Endothelial cell of umbilical vein (primary cell): ENCODE measurements around the gene ATP4A. TPM values are rescaled to one million over a fixed set of nuclear protein-coding genes. Genes with fewer than 3 reads are reported as not detected.

ENCODE experiments used
- BruUV-seq: library from RNA; stranded (reverse); fragments of 400-500 nt; replicated peaks from 2 replicates; lab custom pipeline; 2021; lab: Mats Ljungman, UMichigan
- CTCF ChIA-PET: fragments of 300-600, 350-600 bp; sonication (Branson Sonifier 250); formaldehyde crosslinking; loops from one replicate; lab custom pipeline; 2021; ENCODE audit warnings: antibody characterized with exemption, inconsistent platforms; lab: Charles Lee
- POLR2A ChIA-PET: fragments of 300-600, 350-600 bp; sonication (Branson Sonifier 250); formaldehyde crosslinking; loops from one replicate; lab custom pipeline; 2021; ENCODE audit warnings: antibody characterized with exemption, inconsistent platforms; lab: Charles Lee
- DNase-seq: peaks from one replicate; pipeline ENCODE4 v3.0.0-alpha.2; 2011; ENCODE audit warnings: low read depth, low spot score
- FAIRE-seq: peaks from 2 replicates; lab custom pipeline; 2011; peaks lifted over from hg19 to GRCh38; lab: Jason Lieb, UNC
- H2AFZ ChIP-seq: 2 replicates; pipeline ENCODE4 v1.6.0; 2012; ENCODE audit warnings: low read depth, low read length, control low read depth, inconsistent platforms
- H3K27ac ChIP-seq: 2 replicates; pipeline ENCODE4 v1.5.1; 2011; ENCODE audit warnings: low read depth, mild to moderate bottlenecking, control low read depth, low read length, moderate library complexity; ENCODE audit not compliant: insufficient read depth
- H3K27me3 ChIP-seq, 2 experiments: 2 replicates each; pipeline versions ENCODE4 v1.6.0 to v1.6.1; 2011; ENCODE audit warnings: low read length in 2 of 2, mixed read lengths in 1 of 2; ENCODE audit not compliant: control insufficient read depth in 2 of 2, insufficient read depth in 2 of 2
- H3K36me3 ChIP-seq, 2 experiments: 2 replicates in 1 of 2; 3 replicates in 1 of 2; pipeline ENCODE4 v1.5.1; 2011; ENCODE audit warnings: low read length in 2 of 2, mild to moderate bottlenecking in 1 of 2, moderate library complexity in 1 of 2; ENCODE audit not compliant: control insufficient read depth in 2 of 2, insufficient read depth in 2 of 2; ENCODE audit errors: extremely low read depth in 1 of 2
- H3K4me1 ChIP-seq: 3 replicates; pipeline ENCODE4 v1.5.1; 2011; ENCODE audit warnings: mild to moderate bottlenecking, low read length; ENCODE audit not compliant: control insufficient read depth, insufficient read depth; ENCODE audit errors: extremely low read depth
- H3K4me2 ChIP-seq: 2 replicates; pipeline ENCODE4 v1.6.1; 2011; ENCODE audit warnings: low read length, control low read depth, mixed read lengths; ENCODE audit not compliant: insufficient read depth
- H3K4me3 ChIP-seq, 3 experiments: fragments of 200-600 bp in 1 of 3; sonication (generic), shearing (Covaris generic) in 1 of 3; replicated peaks in 1 of 3; 2 replicates each; pipeline ENCODE4 v1.5.1; 2011 to 2016; ENCODE audit warnings: control low read depth in 3 of 3, low read length in 3 of 3, mild to moderate bottlenecking in 2 of 3, inconsistent platforms in 1 of 3, low read depth in 1 of 3, moderate library complexity in 1 of 3; ENCODE audit not compliant: insufficient read depth in 1 of 3
- H3K79me2 ChIP-seq: 2 replicates; pipeline ENCODE4 v1.6.0; 2012; ENCODE audit warnings: low read length, inconsistent platforms; ENCODE audit not compliant: control insufficient read depth, insufficient read depth
- H3K9ac ChIP-seq: replicated peaks from 2 replicates; pipeline ENCODE3; 2011; ENCODE audit warnings: low read length, control low read depth; ENCODE audit not compliant: insufficient read depth; ENCODE audit errors: extremely low read depth
- H3K9me1 ChIP-seq: replicated peaks from 3 replicates; pipeline ENCODE4 v1.6.0; 2011; ENCODE audit warnings: mild to moderate bottlenecking, low read length; ENCODE audit not compliant: control insufficient read depth, insufficient read depth; ENCODE audit errors: extremely low read depth
- H3K9me3 ChIP-seq: replicated peaks from 2 replicates; pipeline ENCODE4 v1.5.1; 2012; ENCODE audit warnings: low read length, inconsistent platforms; ENCODE audit not compliant: control insufficient read depth, insufficient read depth
- H4K20me1 ChIP-seq: replicated peaks from 2 replicates; pipeline ENCODE3; 2011; ENCODE audit warnings: mild to moderate bottlenecking, low read length; ENCODE audit not compliant: control insufficient read depth, insufficient read depth; ENCODE audit errors: extremely low read depth
- EZH2 ChIP-seq: IDR thresholded peaks from 2 replicates; pipeline ENCODE4 v1.6.1; 2012; ENCODE audit warnings: borderline replicate concordance, low read depth, mild to moderate bottlenecking, moderate library complexity, low read length, inconsistent platforms; ENCODE audit not compliant: severe bottlenecking
- FOS ChIP-seq: IDR thresholded peaks from 2 replicates; pipeline ENCODE4 v1.6.1; 2011; ENCODE audit warnings: mild to moderate bottlenecking, low read length, moderate library complexity, borderline replicate concordance; ENCODE audit not compliant: insufficient read depth
- GATA2 ChIP-seq: IDR thresholded peaks from 2 replicates; pipeline ENCODE4 v1.7.0; 2011; ENCODE audit warnings: low read depth, mild to moderate bottlenecking, moderate library complexity, mixed read lengths, low read length; ENCODE audit not compliant: insufficient read length, insufficient read depth
- JUN ChIP-seq: IDR thresholded peaks from 2 replicates; pipeline ENCODE4 v1.6.1; 2011; ENCODE audit warnings: borderline replicate concordance, low read depth; ENCODE audit not compliant: insufficient read length, insufficient read depth
- MYC ChIP-seq: IDR thresholded peaks from one replicate; pipeline ENCODE4 v1.6.1; 2011; ENCODE audit warnings: mild to moderate bottlenecking, low read depth, low read length
- POLR2A ChIP-seq: IDR thresholded peaks from 2 replicates; pipeline ENCODE4 v1.6.1; 2012; ENCODE audit warnings: low read depth, mild to moderate bottlenecking, control low read depth, low read length
- POLR2AphosphoS5 ChIP-seq: IDR thresholded peaks from 2 replicates; pipeline ENCODE4 v1.6.1; 2012; ENCODE audit warnings: low read depth, mild to moderate bottlenecking, control low read depth, low read length, moderate library complexity; ENCODE audit not compliant: insufficient read depth
- dilution Hi-C: fragments of 300-500 bp; cut with MboI; formaldehyde crosslinking; loops from one replicate; pipeline ENCODE4 v1.15.0; 2019; ENCODE audit warnings: low sequenced_read_pairs; ENCODE audit not compliant: extremely low pct_ligation_motif_present
- intact Hi-C: fragments of 100-400 bp; cut with micrococcal nuclease; formaldehyde crosslinking; loops from one replicate; pipeline ENCODE4 v1.10.0; 2022
- polyA plus RNA-seq, 4 experiments: library from polyadenylated mRNA; depleted of rRNA in 3 of 4; stranded (reverse) in 3 of 4; unstranded in 1 of 4; fragments of >200 nt; gene quantifications; 2 replicates each; pipeline versions ENCODE4 v1.2.1 to v1.2.3, GENCODE V29; 2011 to 2012; ENCODE audit warnings: missing spikeins in 1 of 4
- total RNA-seq: library from RNA; stranded (reverse); gene quantifications from 2 replicates; pipeline ENCODE4 v1.2.3, GENCODE V29; 2021
- TF ChIP-seq, protein P1 (sequence below): IDR thresholded peaks from 2 replicates; pipeline ENCODE4 v1.6.1; 2011; ENCODE audit not compliant: insufficient read depth, insufficient read length
- TF ChIP-seq, protein P2 (sequence below), 2 donors: IDR thresholded peaks; 1 replicate in 1 of 2; 2 replicates in 1 of 2; pipeline ENCODE4 v1.5.1; 2011; ENCODE audit warnings: low read length in 2 of 2, mild to moderate bottlenecking in 2 of 2, moderate library complexity in 2 of 2, control low read depth in 1 of 2, inconsistent platforms in 1 of 2, low read depth in 1 of 2; ENCODE audit not compliant: insufficient read depth in 1 of 2; ENCODE audit errors: extremely low read depth in 1 of 2

ATP4A gene
- total and polyA plus RNA-seq, 2 donors (not counting 3 experiments of a cell fraction or from before 2014, with no cell fraction given) = not detected

DNA sequence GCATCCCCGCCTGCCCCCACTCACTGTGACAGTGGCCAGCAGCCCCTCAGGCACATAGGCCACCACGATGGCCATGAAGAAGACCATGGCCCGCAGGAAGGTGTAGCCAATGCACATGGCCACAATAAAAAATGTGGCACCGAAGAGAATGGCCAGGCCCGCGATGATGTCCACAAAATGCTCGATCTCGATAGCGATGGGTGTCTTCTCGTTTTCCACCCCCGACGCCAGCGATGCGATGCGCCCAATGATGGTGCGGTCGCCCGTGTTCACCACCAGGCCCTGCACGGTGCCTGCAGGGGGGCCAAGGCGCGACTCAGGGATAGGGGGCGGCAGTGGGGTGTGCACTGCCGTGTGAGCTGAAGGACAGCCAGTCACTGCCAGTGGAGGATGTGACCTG lies 3.7 kb downstream of the ATP4A start:
- Histone ChIP-seq H3K9me1 (no peaks in the 10 kb centered on the region), H3K9me3 (no peaks in the 10 kb centered on the region), H4K20me1 (no peaks in the 10 kb centered on the region), H3K4me2 (no peak overlapping the region), H3K27me3 (peaks cover 0 to 4% of the 10 kb centered on the region in 2 experiments), H3K79me2 (no peaks in the 10 kb centered on the region), H3K4me1 (no peaks in the 10 kb centered on the region), H3K4me3 (no peak overlapping the region), H3K9ac (no peak overlapping the region), H3K36me3 (no peaks in the 10 kb centered on the region), H2AFZ (no peak overlapping the region), H3K27ac (no peak overlapping the region)
- intact Hi-C loops (no loop called here), dilution Hi-C loops (no loop called here)
- TF ChIP-seq JUN (no peak), GATA2 (no peak), POLR2A (no peak), POLR2AphosphoS5 (no peak), MYC (no peak), EZH2 (no peak), FOS (no peak)
- TF ChIP-seq, protein P1, sequence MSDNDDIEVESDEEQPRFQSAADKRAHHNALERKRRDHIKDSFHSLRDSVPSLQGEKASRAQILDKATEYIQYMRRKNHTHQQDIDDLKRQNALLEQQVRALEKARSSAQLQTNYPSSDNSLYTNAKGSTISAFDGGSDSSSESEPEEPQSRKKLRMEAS = no peak
- TF ChIP-seq, protein P2, sequence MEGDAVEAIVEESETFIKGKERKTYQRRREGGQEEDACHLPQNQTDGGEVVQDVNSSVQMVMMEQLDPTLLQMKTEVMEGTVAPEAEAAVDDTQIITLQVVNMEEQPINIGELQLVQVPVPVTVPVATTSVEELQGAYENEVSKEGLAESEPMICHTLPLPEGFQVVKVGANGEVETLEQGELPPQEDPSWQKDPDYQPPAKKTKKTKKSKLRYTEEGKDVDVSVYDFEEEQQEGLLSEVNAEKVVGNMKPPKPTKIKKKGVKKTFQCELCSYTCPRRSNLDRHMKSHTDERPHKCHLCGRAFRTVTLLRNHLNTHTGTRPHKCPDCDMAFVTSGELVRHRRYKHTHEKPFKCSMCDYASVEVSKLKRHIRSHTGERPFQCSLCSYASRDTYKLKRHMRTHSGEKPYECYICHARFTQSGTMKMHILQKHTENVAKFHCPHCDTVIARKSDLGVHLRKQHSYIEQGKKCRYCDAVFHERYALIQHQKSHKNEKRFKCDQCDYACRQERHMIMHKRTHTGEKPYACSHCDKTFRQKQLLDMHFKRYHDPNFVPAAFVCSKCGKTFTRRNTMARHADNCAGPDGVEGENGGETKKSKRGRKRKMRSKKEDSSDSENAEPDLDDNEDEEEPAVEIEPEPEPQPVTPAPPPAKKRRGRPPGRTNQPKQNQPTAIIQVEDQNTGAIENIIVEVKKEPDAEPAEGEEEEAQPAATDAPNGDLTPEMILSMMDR (IDR thresholded peaks at IDR 0.05; ENCODE audit: extremely low read depth in 1 of 2, insufficient read depth in 1 of 2, low read depth in 1 of 2, low read length in 2 of 2) = no peak
- ChIA-PET POLR2A (no interaction called here), CTCF (interaction anchor here (0.7 kb wide), 1 partner anchor 12 kb away, joined by 4 read pairs; no protein-coding TSS in a partner anchor)
- BruUV-seq = no TSS peak
- no peak for DNase-seq
- FAIRE-seq = no peak
